MG63 (cell line): ENCODE data around the gene ANKS3. TPM values are rescaled to one million over a fixed set of nuclear protein-coding genes. Genes with fewer than 3 reads are reported as not detected.
"Not testable (repeated sequence)": the region's sequence is repeated elsewhere in the genome, so short reads cannot be mapped to it uniquely, and the experiment has no call there.

Experiments used
- DNase-seq: peaks from one replicate; pipeline ENCODE4 v3.0.0-alpha.2; 2020
- H3K27me3 ChIP-seq: fragments of 250-450 bp; sonication (Bioruptor Pico); 2 replicates; pipeline ENCODE4 v1.5.1; 2020; ENCODE audit warnings: mild to moderate bottlenecking, moderate library complexity
- H3K36me3 ChIP-seq: fragments of 250-450 bp; sonication (Bioruptor Pico); 2 replicates; pipeline ENCODE4 v1.5.1; 2020; ENCODE audit warnings: mild to moderate bottlenecking, moderate library complexity
- H3K4me3 ChIP-seq: fragments of 250-450 bp; sonication (Bioruptor Pico); 2 replicates; pipeline ENCODE4 v1.5.1; 2020; ENCODE audit warnings: mild to moderate bottlenecking, moderate library complexity
- H3K9me3 ChIP-seq: fragments of 250-450 bp; sonication (Bioruptor Pico); 2 replicates; pipeline ENCODE4 v1.5.1; 2020; ENCODE audit warnings: mild to moderate bottlenecking, moderate library complexity
- total RNA-seq: library from RNA; depleted of rRNA; stranded (reverse); fragments of >200 nt; shearing (Covaris generic); gene quantifications from 2 replicates; pipeline ENCODE4 v1.2.3, GENCODE V29; 2014; ENCODE audit warnings: low replicate concordance

Gene ANKS3
- total RNA-seq, 1 experiment from 2014 or later = 25.8 TPM

- Histone ChIP-seq H3K4me3 (no peak overlapping the region), H3K9me3 (no peaks in the 10 kb centered on the region), H3K27me3 (no peaks in the 10 kb centered on the region), H3K36me3 (peaks cover 55% of the 10 kb centered on the region)
- no peak for DNase-seq
Observed at GRCh38 chr16:4656695-4657686, 77.1 kb downstream of the ANKS3 start.

GRCh38 chr16:4656221-4656620, 77.8 kb downstream of the ANKS3 start:
- Histone ChIP-seq H3K9me3 (no peaks in the 10 kb centered on the region), H3K27me3 (no peaks in the 10 kb centered on the region), H3K4me3 (no peak overlapping the region), H3K36me3 (peaks cover 60% of the 10 kb centered on the region)
- DNase-seq = no peak

- H3K4me3 ChIP-seq = no peak overlapping the region
- DNase-seq = no peak
- peaks cover 62% of the 10 kb centered on the region for H3K36me3 ChIP-seq
- H3K9me3 ChIP-seq = no peaks in the 10 kb centered on the region
- no peaks in the 10 kb centered on the region for H3K27me3 ChIP-seq
Observed at GRCh38 chr16:4655801-4656200, 78.3 kb downstream of the ANKS3 start.

- Histone ChIP-seq H3K4me3 (no peak overlapping the region), H3K36me3 (peaks cover 66% of the 10 kb centered on the region), H3K9me3 (no peaks in the 10 kb centered on the region), H3K27me3 (no peaks in the 10 kb centered on the region)
- no peak for DNase-seq
Observed at GRCh38 chr16:4654964-4655590, 79.0 kb downstream of the ANKS3 start.

- Histone ChIP-seq H3K27me3 (no peaks in the 10 kb centered on the region), H3K36me3 (peaks cover 67% of the 10 kb centered on the region), H3K9me3 (no peaks in the 10 kb centered on the region), H3K4me3 (no peak overlapping the region)
- DNase-seq = no peak
Observed at GRCh38 chr16:4654011-4654963, 79.8 kb downstream of the ANKS3 start.

GRCh38 chr16:4652561-4652960, 81.5 kb downstream of the ANKS3 start:
- no peak for DNase-seq
- no peaks in the 10 kb centered on the region for H3K9me3 ChIP-seq
- H3K36me3 ChIP-seq = peaks cover 58% of the 10 kb centered on the region
- no peak overlapping the region for H3K4me3 ChIP-seq
- H3K27me3 ChIP-seq = no peaks in the 10 kb centered on the region

- no peak for DNase-seq
- Histone ChIP-seq H3K27me3 (no peaks in the 10 kb centered on the region), H3K36me3 (peaks cover 60% of the 10 kb centered on the region), H3K4me3 (no peak overlapping the region), H3K9me3 (no peaks in the 10 kb centered on the region)
Observed at GRCh38 chr16:4651827-4652226, 82.2 kb downstream of the ANKS3 start.

GRCh38 chr16:4650443-4651074, 83.5 kb downstream of the ANKS3 start:
- not testable (repeated sequence) for H3K9me3 ChIP-seq, H3K4me3 ChIP-seq, H3K27me3 ChIP-seq
- H3K36me3 ChIP-seq = peaks cover 54% of the 10 kb centered on the region
- DNase-seq = peak; percentile 73

GRCh38 chr16:4649744-4650442, 84.2 kb downstream of the ANKS3 start:
- Histone ChIP-seq H3K9me3 (no peaks in the 10 kb centered on the region), H3K4me3 (no peak overlapping the region), H3K27me3 (no peaks in the 10 kb centered on the region), H3K36me3 (peaks cover 56% of the 10 kb centered on the region)
- no peak for DNase-seq

- DNase-seq = no peak
- Histone ChIP-seq H3K27me3 (no peaks in the 10 kb centered on the region), H3K4me3 (no peak overlapping the region), H3K9me3 (no peaks in the 10 kb centered on the region), H3K36me3 (peaks cover 57% of the 10 kb centered on the region)
Observed at GRCh38 chr16:4648917-4649316, 85.2 kb downstream of the ANKS3 start.

- Histone ChIP-seq H3K27me3 (no peaks in the 10 kb centered on the region), H3K36me3 (peaks cover 55% of the 10 kb centered on the region), H3K9me3 (no peaks in the 10 kb centered on the region), H3K4me3 (no peak overlapping the region)
- no peak for DNase-seq
Observed at GRCh38 chr16:4647644-4647980, 86.5 kb downstream of the ANKS3 start.

GRCh38 chr16:4646773-4647643, 87.1 kb downstream of the ANKS3 start:
- H3K36me3 ChIP-seq = peaks cover 55% of the 10 kb centered on the region
- no peak for DNase-seq
- H3K9me3 ChIP-seq = no peaks in the 10 kb centered on the region
- no peak overlapping the region for H3K4me3 ChIP-seq
- H3K27me3 ChIP-seq = no peaks in the 10 kb centered on the region
